OCI-LY3 (cell line): Measurements from ENCODE around the gene KRTAP4-1.
"Not testable (repeated sequence)": the region's sequence is repeated elsewhere in the genome, so short reads cannot be mapped to it uniquely, and the experiment has no call there.

ENCODE experiments used
- H2AFZ ChIP-seq: fragments of 200-600, 300-600 bp; shearing (Covaris generic); 2 replicates; pipeline ENCODE4 v1.6.0; 2014; ENCODE audit warnings: antibody characterized with exemption, low read depth, low read length
- H3K27ac ChIP-seq: fragments of 200-600, 300-600 bp; sonication (generic); 2 replicates; pipeline ENCODE4 v1.5.1; 2014; ENCODE audit warnings: mild to moderate bottlenecking, low read length, moderate library complexity, mixed read lengths
- H3K27me3 ChIP-seq: fragments of 200-600, 300-600 bp; sonication (generic); 2 replicates; pipeline ENCODE4 v1.6.1; 2014; ENCODE audit warnings: low read depth, low read length, mixed read lengths
- H3K36me3 ChIP-seq: fragments of 200-600, 300-600 bp; sonication (generic); replicated peaks from 2 replicates; pipeline ENCODE3; 2014; ENCODE audit warnings: low read depth, low read length, mixed read lengths
- H3K4me1 ChIP-seq: fragments of 300-600, 200-600 bp; sonication (generic); 2 replicates; pipeline ENCODE4 v1.6.1; 2014; ENCODE audit warnings: low read length, mixed read lengths
- H3K4me2 ChIP-seq: fragments of 200-600, 300-600 bp; sonication (generic); 2 replicates; pipeline ENCODE4 v1.6.1; 2014; ENCODE audit warnings: low read length, mixed read lengths
- H3K4me3 ChIP-seq: fragments of 300-600, 200-600 bp; sonication (generic); 2 replicates; pipeline ENCODE4 v1.5.1; 2014; ENCODE audit warnings: antibody characterized with exemption, mild to moderate bottlenecking, low read length, moderate library complexity
- H3K79me2 ChIP-seq: fragments of 300-600, 200-600 bp; shearing (Covaris generic); 2 replicates; pipeline ENCODE4 v1.6.1; 2014; ENCODE audit warnings: mild to moderate bottlenecking, low read length, mixed read lengths
- H3K9ac ChIP-seq: fragments of 300-600, 200-600 bp; shearing (Covaris generic); 2 replicates; pipeline ENCODE4 v1.6.0; 2014; ENCODE audit warnings: mild to moderate bottlenecking, low read length, moderate library complexity
- H3K9me3 ChIP-seq: fragments of 200-600, 300-600 bp; shearing (Covaris generic); 2 replicates; pipeline ENCODE4 v1.6.1; 2014; ENCODE audit warnings: low read length, mixed read lengths; ENCODE audit not compliant: insufficient read depth
- H4K20me1 ChIP-seq: fragments of 200-600, 300-600 bp; sonication (generic); 2 replicates; pipeline ENCODE4 v1.6.1; 2016; ENCODE audit warnings: low read length, mixed read lengths; ENCODE audit not compliant: insufficient read depth
- EZH2phosphoT487 ChIP-seq: fragments of 200-600 bp; shearing (Covaris generic); IDR thresholded peaks from 2 replicates; pipeline ENCODE4 v1.6.1; 2018; ENCODE audit warnings: antibody characterized with exemption, mixed run types, low read depth
- TF ChIP-seq, protein P1 (sequence below): fragments of 200-600, 300-600 bp; sonication (generic); IDR thresholded peaks from 2 replicates; pipeline ENCODE4 v1.5.1; 2014; ENCODE audit warnings: antibody characterized with exemption, low read length, low read depth

KRTAP4-1 gene

DNA sequence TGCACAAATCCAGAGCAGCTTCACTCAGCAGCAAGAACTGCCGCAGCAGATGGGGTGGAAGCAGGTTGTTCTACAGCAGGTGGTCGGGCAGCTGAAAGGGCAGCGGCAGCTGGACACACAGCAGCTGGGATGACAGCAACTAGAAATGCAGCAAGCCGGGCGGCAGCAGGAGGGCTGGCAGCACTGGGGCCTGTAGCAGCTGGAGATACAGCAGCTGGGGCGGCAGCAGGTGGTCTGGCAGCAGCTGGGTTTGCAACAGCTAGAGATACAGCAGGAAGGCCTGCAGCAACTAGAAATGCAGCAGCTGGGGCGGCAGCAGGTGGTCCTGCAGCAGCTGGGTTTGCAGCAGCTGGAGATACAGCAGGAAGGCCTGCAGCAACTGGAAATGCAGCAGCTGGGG, 17.1 kb downstream of the KRTAP4-1 start:
- H3K9me3 ChIP-seq = no peaks in the 10 kb centered on the region
- H3K27me3 ChIP-seq = peaks cover 24% of the 10 kb centered on the region
- H3K9ac ChIP-seq = no peak overlapping the region
- no peaks in the 10 kb centered on the region for H3K79me2 ChIP-seq
- H3K27ac ChIP-seq = no peak overlapping the region
- no peaks in the 10 kb centered on the region for H4K20me1 ChIP-seq
- no peak overlapping the region for H3K4me2 ChIP-seq
- H3K4me3 ChIP-seq = no peak overlapping the region
- H2AFZ ChIP-seq = no peak overlapping the region
- H3K36me3 ChIP-seq = no peaks in the 10 kb centered on the region
- no peaks in the 10 kb centered on the region for H3K4me1 ChIP-seq
- TF ChIP-seq, protein P1, sequence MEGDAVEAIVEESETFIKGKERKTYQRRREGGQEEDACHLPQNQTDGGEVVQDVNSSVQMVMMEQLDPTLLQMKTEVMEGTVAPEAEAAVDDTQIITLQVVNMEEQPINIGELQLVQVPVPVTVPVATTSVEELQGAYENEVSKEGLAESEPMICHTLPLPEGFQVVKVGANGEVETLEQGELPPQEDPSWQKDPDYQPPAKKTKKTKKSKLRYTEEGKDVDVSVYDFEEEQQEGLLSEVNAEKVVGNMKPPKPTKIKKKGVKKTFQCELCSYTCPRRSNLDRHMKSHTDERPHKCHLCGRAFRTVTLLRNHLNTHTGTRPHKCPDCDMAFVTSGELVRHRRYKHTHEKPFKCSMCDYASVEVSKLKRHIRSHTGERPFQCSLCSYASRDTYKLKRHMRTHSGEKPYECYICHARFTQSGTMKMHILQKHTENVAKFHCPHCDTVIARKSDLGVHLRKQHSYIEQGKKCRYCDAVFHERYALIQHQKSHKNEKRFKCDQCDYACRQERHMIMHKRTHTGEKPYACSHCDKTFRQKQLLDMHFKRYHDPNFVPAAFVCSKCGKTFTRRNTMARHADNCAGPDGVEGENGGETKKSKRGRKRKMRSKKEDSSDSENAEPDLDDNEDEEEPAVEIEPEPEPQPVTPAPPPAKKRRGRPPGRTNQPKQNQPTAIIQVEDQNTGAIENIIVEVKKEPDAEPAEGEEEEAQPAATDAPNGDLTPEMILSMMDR = no peak
- no peak for TF ChIP-seq EZH2phosphoT487

DNA sequence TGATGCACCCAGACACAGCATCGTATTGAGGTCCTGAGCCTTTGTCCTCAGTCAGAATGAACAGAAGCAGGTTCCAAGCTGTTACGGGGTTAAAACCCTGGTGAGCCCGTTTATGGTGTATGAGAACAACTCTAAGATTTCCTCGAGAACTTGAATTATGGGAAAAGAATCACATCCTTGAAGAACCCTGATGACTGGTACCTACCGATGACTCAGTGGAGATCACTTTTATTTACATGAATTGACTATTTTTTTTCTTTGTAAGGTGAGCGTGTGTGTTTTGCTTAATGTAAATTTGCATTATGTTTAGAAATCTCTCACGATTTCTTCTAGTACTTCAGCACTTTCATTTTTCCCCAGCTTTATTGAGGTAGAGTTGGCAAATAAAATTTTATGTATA, 20.9 kb downstream of the KRTAP4-1 start:
- Histone ChIP-seq H3K27me3 (peaks cover 30% of the 10 kb centered on the region), H4K20me1 (no peaks in the 10 kb centered on the region), H3K9me3 (no peaks in the 10 kb centered on the region), H3K4me2 (no peak overlapping the region), H3K4me1 (no peaks in the 10 kb centered on the region), H3K27ac (no peak overlapping the region), H3K4me3 (no peak overlapping the region), H2AFZ (no peak overlapping the region), H3K36me3 (no peaks in the 10 kb centered on the region), H3K79me2 (no peaks in the 10 kb centered on the region), H3K9ac (no peak overlapping the region)
- TF ChIP-seq, protein P1 = no peak
- no peak for TF ChIP-seq EZH2phosphoT487

DNA sequence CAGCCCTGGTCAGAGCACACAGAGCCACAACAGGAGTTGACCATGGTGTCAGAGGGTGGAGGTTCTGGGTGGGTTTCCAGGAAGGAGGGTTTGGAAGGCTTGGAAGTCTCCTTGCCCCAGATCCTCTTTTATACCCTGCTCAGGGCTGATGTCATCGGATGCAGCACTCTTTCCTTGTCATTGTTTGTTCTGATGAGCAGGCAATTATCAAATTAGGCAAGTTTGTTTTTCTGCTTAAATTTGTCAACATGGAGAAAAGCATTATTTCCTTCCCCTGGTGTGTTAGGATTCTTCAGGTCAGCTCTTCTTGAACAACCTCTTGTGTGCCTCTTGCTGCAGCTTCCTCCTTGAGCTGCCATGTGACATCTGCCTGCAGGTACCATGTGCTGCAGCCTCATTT, 24.1 kb downstream of the KRTAP4-1 start, which contains the start of gene KRTAP4-4:
KRTAP4-4 (minus strand) TSS at position 101 of the 400 bp plus-strand sequence; CDS start at position 44, 57 bp downstream.
- H3K36me3 ChIP-seq = no peaks in the 10 kb centered on the region
- peaks cover 37% of the 10 kb centered on the region for H3K27me3 ChIP-seq
- H2AFZ ChIP-seq = no peak within 1 kb of the TSS

DNA sequence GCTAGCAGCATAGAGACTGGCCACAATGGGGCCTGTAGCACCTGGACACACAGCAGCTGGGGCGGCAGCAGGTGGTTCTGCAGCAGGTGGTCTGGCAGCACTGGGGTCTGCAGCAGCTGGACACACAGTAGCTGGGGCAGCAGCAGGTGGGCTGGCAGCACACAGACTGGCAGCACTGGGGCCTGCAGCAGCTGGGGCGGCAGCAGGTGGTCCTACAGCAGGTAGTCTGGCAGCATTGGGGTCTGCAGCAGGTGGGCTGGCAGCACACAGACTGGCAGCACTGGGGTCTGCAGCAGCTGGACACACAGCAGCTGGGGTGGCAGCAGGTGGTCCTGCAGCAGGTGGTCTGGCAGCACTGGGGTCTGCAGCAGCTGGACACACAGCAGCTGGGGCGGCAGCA, 24.5 kb downstream of the KRTAP4-1 start:
- H3K9me3 ChIP-seq, H4K20me1 ChIP-seq, H3K27ac ChIP-seq, H3K9ac ChIP-seq, H3K4me1 ChIP-seq, H3K79me2 ChIP-seq, H3K36me3 ChIP-seq, H3K4me3 ChIP-seq, H3K4me2 ChIP-seq, H2AFZ ChIP-seq: not testable (repeated sequence)
- H3K27me3 ChIP-seq = peaks cover 37% of the 10 kb centered on the region

More for the DNA sequence above, 24.1 kb downstream of the KRTAP4-1 start, which contains the start of gene KRTAP4-4:
- Histone ChIP-seq H3K79me2 (no peaks in the 10 kb centered on the region), H3K4me2 (no peak within 1 kb of the TSS), H4K20me1 (no peaks in the 10 kb centered on the region), H3K27ac (no peak within 1 kb of the TSS), H3K4me1 (no peaks in the 10 kb centered on the region), H3K4me3 (no peak within 1 kb of the TSS), H3K9ac (no peak within 1 kb of the TSS), H3K9me3 (no peaks in the 10 kb centered on the region)
- TF ChIP-seq, protein P1 = no peak
- TF ChIP-seq EZH2phosphoT487 = no peak

DNA sequence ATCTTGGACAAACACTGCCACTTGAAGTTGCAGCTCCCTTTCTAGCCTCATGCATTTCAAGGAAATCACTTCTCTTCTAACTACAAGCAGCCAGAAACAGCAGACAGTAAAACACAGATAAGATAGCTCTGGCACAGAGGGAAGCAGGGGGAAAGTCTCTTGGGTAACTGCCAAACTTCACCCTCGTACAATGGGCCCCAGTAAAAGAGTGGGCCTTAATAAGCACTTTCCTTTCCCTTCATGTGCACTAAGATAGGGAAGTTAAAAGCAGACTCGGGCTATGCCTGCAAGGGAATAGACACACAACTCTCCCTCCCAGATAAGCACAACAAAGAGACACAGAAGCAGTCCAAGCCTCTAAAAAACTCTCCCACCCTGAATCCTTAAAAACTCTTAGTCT, 30.9 kb downstream of the KRTAP4-1 start:
- no peaks in the 10 kb centered on the region for H3K79me2 ChIP-seq
- no peak overlapping the region for H3K4me3 ChIP-seq
- no peak overlapping the region for H3K9ac ChIP-seq
- no peaks in the 10 kb centered on the region for H3K9me3 ChIP-seq
- H3K27me3 ChIP-seq = peaks cover 27% of the 10 kb centered on the region
- H3K4me1 ChIP-seq = no peaks in the 10 kb centered on the region
- no peaks in the 10 kb centered on the region for H4K20me1 ChIP-seq
- no peak overlapping the region for H2AFZ ChIP-seq
- TF ChIP-seq, protein P1 = no peak
- TF ChIP-seq EZH2phosphoT487 = no peak
- no peaks in the 10 kb centered on the region for H3K36me3 ChIP-seq
- H3K4me2 ChIP-seq = no peak overlapping the region
- H3K27ac ChIP-seq = no peak overlapping the region
